GM21423 (cell line): Measurements from ENCODE around the gene HIRIP3.
"Not testable (repeated sequence)": the region's sequence is repeated elsewhere in the genome, so short reads cannot be mapped to it uniquely, and the experiment has no call there.

ENCODE experiments used
- ATAC-seq: cut with Tn5 transposase; IDR thresholded peaks from one replicate; pipeline ENCODE4 v1.9.1; 2021; ENCODE audit warnings: mild to moderate bottlenecking, moderate library complexity; ENCODE audit not compliant: unreplicated experiment

HIRIP3 gene

GRCh38 chr16:29995324-29995910 is at the start of gene HIRIP3:
Gene HIRIP3, minus strand, starts transcription at chr16:29995617. Its CDS starts 12 bp downstream, at chr16:29995605.
- ATAC-seq: peak; percentile 45

GRCh38 chr16:30041841-30042240 is 46.4 kb upstream of the HIRIP3 start:
- ATAC-seq: no peak

GRCh38 chr16:30040690-30041089 is 45.3 kb upstream of the HIRIP3 start:
- ATAC-seq: not testable (repeated sequence)

- ATAC-seq: no peak
These were observed 44.8 kb upstream of the HIRIP3 start for GRCh38 chr16:30040221-30040620.

- ATAC-seq: no peak
These were observed 37.9 kb upstream of the HIRIP3 start for GRCh38 chr16:30033270-30033669.

- ATAC-seq: no peak
These were observed 36.8 kb upstream of the HIRIP3 start for GRCh38 chr16:30032083-30032819.

GRCh38 chr16:30031477-30031918 is 36.1 kb upstream of the HIRIP3 start:
- ATAC-seq: no peak

- no peak for ATAC-seq
These were observed 35.5 kb upstream of the HIRIP3 start, which contains the start of gene TLCD3B for GRCh38 chr16:30030841-30031413. Gene TLCD3B, minus strand, starts transcription at chr16:30031271. Its CDS starts 744 bp downstream, at chr16:30030527.

- no peak for ATAC-seq
These were observed 34.7 kb upstream of the HIRIP3 start for GRCh38 chr16:30030011-30030685.

- ATAC-seq: no peak
These were observed 33.1 kb upstream of the HIRIP3 start for GRCh38 chr16:30028438-30029076.

- ATAC-seq: no peak
These were observed 32.4 kb upstream of the HIRIP3 start for GRCh38 chr16:30027588-30028437.

GRCh38 chr16:30026449-30026848 is 31.0 kb upstream of the HIRIP3 start:
- ATAC-seq: no peak

GRCh38 chr16:30025574-30025973 is 30.2 kb upstream of the HIRIP3 start:
- ATAC-seq: no peak

- no peak for ATAC-seq
These were observed 29.7 kb upstream of the HIRIP3 start for GRCh38 chr16:30025156-30025555.

- no peak for ATAC-seq
These were observed 29.0 kb upstream of the HIRIP3 start for GRCh38 chr16:30024451-30024850.

GRCh38 chr16:30023586-30023985 is 28.2 kb upstream of the HIRIP3 start:
- no peak for ATAC-seq

- ATAC-seq: no peak
These were observed 27.5 kb upstream of the HIRIP3 start, which contains the start of gene C16orf92 for GRCh38 chr16:30022887-30023286. Gene C16orf92, plus strand, starts transcription at chr16:30023198. Its CDS starts 143 bp downstream, at chr16:30023341.

- ATAC-seq: no peak
These were observed 23.3 kb upstream of the HIRIP3 start for GRCh38 chr16:30018731-30019158.

GRCh38 chr16:30017937-30018336 is 22.5 kb upstream of the HIRIP3 start:
- ATAC-seq: not testable (repeated sequence)

GRCh38 chr16:30017277-30017656 is 21.9 kb upstream of the HIRIP3 start:
- ATAC-seq: no peak
